ENCODE results near the gene SAMD9L.
A peak's percentile ranks its signal among the peaks of the same experiment; 100 is the strongest.

The SAMD9L gene

DNA sequence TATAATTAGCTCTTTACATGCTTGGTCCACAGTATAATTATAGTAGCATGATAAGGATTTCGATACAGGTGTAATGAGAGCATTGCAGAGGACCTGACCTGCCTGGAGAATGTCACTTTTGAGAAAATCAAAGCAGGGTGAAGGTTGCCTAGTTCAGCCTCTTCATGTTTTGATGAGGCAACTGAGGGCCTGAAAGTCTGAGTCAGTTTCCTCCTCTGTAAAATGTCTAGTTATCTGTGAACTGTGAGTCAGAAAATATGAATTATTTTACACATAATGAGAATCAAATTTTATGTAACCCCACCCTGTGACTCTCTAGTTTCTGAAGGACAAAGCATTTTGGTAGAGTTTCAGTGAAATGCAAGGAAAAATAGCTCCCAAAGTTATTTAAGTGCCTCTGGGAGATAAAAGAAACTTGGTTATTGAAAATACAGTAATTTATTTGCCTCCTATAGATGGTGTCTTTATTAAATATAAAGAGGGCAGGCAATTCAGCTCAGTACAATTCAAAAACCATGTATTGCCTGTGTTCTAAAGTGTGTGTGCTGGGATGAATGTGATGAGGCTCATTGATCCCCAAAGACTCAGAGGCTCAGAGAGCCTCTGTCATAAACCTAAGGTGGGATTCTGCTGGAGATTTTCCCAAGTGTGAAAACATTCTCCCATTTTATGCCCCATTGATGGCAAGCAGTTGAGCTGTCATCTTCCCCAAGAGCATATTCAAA, 37.3 kb upstream of the SAMD9L start:
- H3K36me3 ChIP-seq (ENCODE audit: control insufficient read depth in 2 of 2, insufficient read depth in 1 of 2, low read length in 2 of 2), result no peaks in the 10 kb centered on the region
- H3K9me3 ChIP-seq (ENCODE audit: control insufficient read depth, insufficient read depth, low read depth, low read length), result no peaks in the 10 kb centered on the region
- ChIA-PET POLR2A (no interaction called here), CTCF (interaction anchor here (0.5 to 1.5 kb wide), 2 partner anchors 8 to 1419 kb away, joined by 3 to 4 read pairs; no protein-coding TSS in a partner anchor)
- TF ChIP-seq ZNF561 (tag by site-specific recombination; IDR thresholded peaks at IDR 0.05; ENCODE audit: borderline replicate concordance) (no peak), ZNF776 (tag by site-specific recombination; IDR thresholded peaks at IDR 0.05; ENCODE audit: borderline replicate concordance) (no peak), ZNF664 (tag by site-specific recombination; IDR thresholded peaks at IDR 0.05) (no peak), ZNF335 (tag by site-specific recombination; conservative IDR thresholded peaks at IDR 0.05) (no peak), TRIM28 (IDR thresholded peaks at IDR 0.05; ENCODE audit: borderline replicate concordance, low read length) (no peak)
- TF ChIP-seq, protein P1, sequence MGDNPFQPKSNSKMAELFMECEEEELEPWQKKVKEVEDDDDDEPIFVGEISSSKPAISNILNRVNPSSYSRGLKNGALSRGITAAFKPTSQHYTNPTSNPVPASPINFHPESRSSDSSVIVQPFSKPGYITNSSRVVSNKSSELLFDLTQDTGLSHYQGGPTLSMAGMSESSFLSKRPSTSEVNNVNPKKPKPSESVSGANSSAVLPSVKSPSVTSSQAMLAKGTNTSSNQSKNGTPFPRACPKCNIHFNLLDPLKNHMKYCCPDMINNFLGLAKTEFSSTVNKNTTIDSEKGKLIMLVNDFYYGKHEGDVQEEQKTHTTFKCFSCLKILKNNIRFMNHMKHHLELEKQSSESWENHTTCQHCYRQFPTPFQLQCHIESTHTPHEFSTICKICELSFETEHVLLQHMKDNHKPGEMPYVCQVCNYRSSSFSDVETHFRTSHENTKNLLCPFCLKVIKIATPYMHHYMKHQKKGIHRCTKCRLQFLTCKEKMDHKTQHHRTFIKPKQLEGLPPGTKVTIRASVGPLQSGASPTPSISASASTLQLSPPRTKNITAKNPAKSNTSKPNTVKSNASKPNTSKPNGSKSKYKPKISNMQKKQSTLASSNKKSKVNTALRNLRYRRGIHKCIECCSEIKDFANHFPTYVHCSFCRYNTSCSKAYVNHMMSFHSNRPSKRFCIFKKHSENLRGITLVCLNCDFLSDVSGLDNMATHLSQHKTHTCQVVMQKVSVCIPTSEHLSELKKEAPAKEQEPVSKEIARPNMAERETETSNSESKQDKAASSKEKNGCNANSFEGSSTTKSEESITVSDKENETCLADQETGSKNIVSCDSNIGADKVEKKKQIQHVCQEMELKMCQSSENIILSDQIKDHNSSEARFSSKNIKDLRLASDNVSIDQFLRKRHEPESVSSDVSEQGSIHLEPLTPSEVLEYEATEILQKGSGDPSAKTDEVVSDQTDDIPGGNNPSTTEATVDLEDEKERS (tag by site-specific recombination; IDR thresholded peaks at IDR 0.05), result no peak
- TF ChIP-seq, protein P2, sequence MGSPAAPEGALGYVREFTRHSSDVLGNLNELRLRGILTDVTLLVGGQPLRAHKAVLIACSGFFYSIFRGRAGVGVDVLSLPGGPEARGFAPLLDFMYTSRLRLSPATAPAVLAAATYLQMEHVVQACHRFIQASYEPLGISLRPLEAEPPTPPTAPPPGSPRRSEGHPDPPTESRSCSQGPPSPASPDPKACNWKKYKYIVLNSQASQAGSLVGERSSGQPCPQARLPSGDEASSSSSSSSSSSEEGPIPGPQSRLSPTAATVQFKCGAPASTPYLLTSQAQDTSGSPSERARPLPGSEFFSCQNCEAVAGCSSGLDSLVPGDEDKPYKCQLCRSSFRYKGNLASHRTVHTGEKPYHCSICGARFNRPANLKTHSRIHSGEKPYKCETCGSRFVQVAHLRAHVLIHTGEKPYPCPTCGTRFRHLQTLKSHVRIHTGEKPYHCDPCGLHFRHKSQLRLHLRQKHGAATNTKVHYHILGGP (tag by site-specific recombination; IDR thresholded peaks at IDR 0.05), result no peak
- H3K4me3 ChIP-seq (ENCODE audit: low read depth, low read length), result no peak overlapping the region
- no peak overlapping the region for H3K27ac ChIP-seq (ENCODE audit: extremely low read depth, low read depth, low read length)
- no peaks in the 10 kb centered on the region for H3K4me1 ChIP-seq (ENCODE audit: control insufficient read depth, insufficient read depth, low read length)

DNA sequence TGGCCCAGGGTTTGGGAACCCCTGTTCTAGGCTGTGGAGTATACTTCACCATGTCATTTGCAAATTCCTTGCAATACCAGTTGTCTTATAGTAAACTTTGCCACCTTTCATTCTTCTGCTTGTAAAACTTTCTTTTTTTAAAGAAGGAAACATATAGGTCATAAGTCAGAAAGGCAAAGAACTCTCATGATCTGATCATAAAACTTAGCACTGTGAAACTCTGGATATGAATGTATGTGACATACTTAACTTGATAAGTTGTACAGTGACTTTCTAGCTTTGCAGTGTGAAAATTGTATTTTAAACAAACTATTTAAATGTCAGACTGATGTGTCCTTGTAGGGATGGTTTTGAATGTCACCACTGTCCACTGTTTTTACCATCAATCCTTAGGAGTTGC, 31.0 kb upstream of the SAMD9L start:
- Histone ChIP-seq H3K9me3 (ENCODE audit: control insufficient read depth, insufficient read depth, low read depth, low read length) (no peaks in the 10 kb centered on the region), H3K4me1 (ENCODE audit: control insufficient read depth, insufficient read depth, low read length) (no peaks in the 10 kb centered on the region; the same call in 1 of the 2 replicates), H3K36me3 (ENCODE audit: control insufficient read depth in 2 of 2, insufficient read depth in 1 of 2, low read length in 2 of 2) (no peaks in the 10 kb centered on the region), H3K4me3 (ENCODE audit: low read depth, low read length) (no peak overlapping the region), H3K27ac (ENCODE audit: extremely low read depth, low read depth, low read length) (no peak overlapping the region)
- TF ChIP-seq ZNF776 (tag by site-specific recombination; IDR thresholded peaks at IDR 0.05; ENCODE audit: borderline replicate concordance), result no peak
- CTCF ChIA-PET, result interaction anchor here (0.6 to 1.3 kb wide), 3 partner anchors 275 to 606 kb away, joined by 3 to 6 read pairs (median 3); no protein-coding TSS in a partner anchor
- POLR2A ChIA-PET, result no interaction called here

DNA sequence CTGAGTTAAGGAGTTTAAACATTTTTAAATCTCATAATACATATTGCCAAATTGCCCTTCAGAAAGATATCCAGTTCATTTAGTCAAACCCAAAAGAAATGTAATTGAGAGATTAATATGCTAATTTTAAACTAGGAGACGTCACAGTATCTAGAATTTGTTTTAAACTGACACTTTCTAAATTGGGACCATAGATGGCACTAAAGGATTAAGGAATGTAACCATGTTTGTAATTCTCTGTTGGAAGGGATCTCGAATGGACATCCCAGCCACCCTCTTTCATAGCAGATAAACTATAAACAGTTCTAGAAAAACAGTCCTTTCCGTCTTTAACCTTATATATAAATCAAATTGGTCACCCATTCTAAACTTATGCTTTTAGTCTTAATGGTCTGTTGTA, 30.0 kb upstream of the SAMD9L start:
- H3K4me1 ChIP-seq (ENCODE audit: control insufficient read depth, insufficient read depth, low read length), result no peaks in the 10 kb centered on the region; the same call in 1 of the 2 replicates
- TF ChIP-seq MZF1 (tag by site-specific recombination; IDR thresholded peaks at IDR 0.05; ENCODE audit: borderline replicate concordance) (no peak), ZNF654 (tag by site-specific recombination; IDR thresholded peaks at IDR 0.05; ENCODE audit: low read depth) (peak; percentile 51)
- CTCF ChIA-PET, result interaction anchor here (0.6 to 1.3 kb wide), 2 partner anchors 373 to 607 kb away, joined by 3 to 6 read pairs; no protein-coding TSS in a partner anchor

DNA sequence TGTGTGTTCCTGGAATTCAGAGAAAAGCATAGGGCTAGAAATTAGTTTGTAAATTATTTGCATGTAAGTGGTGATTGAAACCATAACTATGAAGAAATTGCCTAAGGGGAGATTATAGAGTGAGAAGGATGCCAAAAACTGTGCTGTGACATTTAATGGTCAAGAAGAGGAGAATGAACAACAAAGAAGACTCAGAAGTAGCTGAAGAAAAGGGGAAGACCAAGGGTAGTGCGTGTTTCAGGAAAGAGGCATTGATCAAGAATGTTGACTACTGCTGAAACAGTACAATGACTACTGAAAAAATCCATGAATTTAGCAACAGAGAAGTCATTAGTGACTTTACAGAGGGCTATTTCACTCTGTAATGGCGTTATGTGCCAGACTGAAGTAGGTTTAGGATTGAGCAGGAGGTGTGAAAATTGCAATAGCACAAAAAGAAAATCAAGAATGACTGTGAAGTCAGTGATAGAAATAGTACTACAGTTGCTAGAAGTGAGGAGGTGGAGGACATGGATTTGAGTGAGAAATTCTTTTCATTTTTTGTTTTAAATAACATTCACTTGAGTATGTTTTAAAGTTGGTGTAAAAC, 28.9 kb upstream of the SAMD9L start:
- H3K4me3 ChIP-seq (ENCODE audit: low read depth, low read length), result no peak overlapping the region
- POLR2A ChIA-PET, result no interaction called here
- H3K36me3 ChIP-seq (ENCODE audit: control insufficient read depth in 2 of 2, insufficient read depth in 1 of 2, low read length in 2 of 2), result no peaks in the 10 kb centered on the region
- H3K27ac ChIP-seq (ENCODE audit: extremely low read depth, low read depth, low read length), result no peak overlapping the region
- no peaks in the 10 kb centered on the region; the same call in 1 of the 2 replicates for H3K4me1 ChIP-seq (ENCODE audit: control insufficient read depth, insufficient read depth, low read length)
- CTCF ChIA-PET, result interaction anchor here (0.6 kb wide), 1 partner anchor 48 kb away, joined by 4 read pairs; no protein-coding TSS in a partner anchor
- no peaks in the 10 kb centered on the region for H3K9me3 ChIP-seq (ENCODE audit: control insufficient read depth, insufficient read depth, low read depth, low read length)
- TF ChIP-seq ZSCAN16 (tag by site-specific recombination; IDR thresholded peaks at IDR 0.05) (no peak), ZBTB17 (tag by site-specific recombination; IDR thresholded peaks at IDR 0.05) (no peak), ZNF292 (tag by site-specific recombination; IDR thresholded peaks at IDR 0.05; ENCODE audit: borderline replicate concordance, low read depth) (no peak), ZNF670 (tag by site-specific recombination; IDR thresholded peaks at IDR 0.05; ENCODE audit: low read depth) (no peak), ZNF341 (tag by site-specific recombination; IDR thresholded peaks at IDR 0.05; ENCODE audit: low read depth) (no peak), ZBTB1 (tag by site-specific recombination; IDR thresholded peaks at IDR 0.05) (no peak), ZBTB8A (tag by site-specific recombination; IDR thresholded peaks at IDR 0.05) (no peak)
- TF ChIP-seq, protein P3, sequence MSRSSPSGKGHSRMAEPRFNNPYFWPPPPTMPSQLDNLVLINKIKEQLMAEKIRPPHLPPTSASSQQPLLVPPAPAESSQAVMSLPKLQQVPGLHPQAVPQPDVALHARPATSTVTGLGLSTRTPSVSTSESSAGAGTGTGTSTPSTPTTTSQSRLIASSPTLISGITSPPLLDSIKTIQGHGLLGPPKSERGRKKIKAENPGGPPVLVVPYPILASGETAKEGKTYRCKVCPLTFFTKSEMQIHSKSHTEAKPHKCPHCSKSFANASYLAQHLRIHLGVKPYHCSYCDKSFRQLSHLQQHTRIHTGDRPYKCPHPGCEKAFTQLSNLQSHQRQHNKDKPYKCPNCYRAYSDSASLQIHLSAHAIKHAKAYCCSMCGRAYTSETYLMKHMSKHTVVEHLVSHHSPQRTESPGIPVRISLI (tag by site-specific recombination; IDR thresholded peaks at IDR 0.05), result no peak
- TF ChIP-seq, protein P4, sequence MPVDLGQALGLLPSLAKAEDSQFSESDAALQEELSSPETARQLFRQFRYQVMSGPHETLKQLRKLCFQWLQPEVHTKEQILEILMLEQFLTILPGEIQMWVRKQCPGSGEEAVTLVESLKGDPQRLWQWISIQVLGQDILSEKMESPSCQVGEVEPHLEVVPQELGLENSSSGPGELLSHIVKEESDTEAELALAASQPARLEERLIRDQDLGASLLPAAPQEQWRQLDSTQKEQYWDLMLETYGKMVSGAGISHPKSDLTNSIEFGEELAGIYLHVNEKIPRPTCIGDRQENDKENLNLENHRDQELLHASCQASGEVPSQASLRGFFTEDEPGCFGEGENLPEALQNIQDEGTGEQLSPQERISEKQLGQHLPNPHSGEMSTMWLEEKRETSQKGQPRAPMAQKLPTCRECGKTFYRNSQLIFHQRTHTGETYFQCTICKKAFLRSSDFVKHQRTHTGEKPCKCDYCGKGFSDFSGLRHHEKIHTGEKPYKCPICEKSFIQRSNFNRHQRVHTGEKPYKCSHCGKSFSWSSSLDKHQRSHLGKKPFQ (tag by site-specific recombination; IDR thresholded peaks at IDR 0.05), result no peak

More for the DNA sequence above, 30.0 kb upstream of the SAMD9L start:
- no peak overlapping the region for H3K4me3 ChIP-seq (ENCODE audit: low read depth, low read length)
- no peaks in the 10 kb centered on the region for H3K9me3 ChIP-seq (ENCODE audit: control insufficient read depth, insufficient read depth, low read depth, low read length)
- POLR2A ChIA-PET, result no interaction called here
- no peak overlapping the region for H3K27ac ChIP-seq (ENCODE audit: extremely low read depth, low read depth, low read length)
- no peaks in the 10 kb centered on the region for H3K36me3 ChIP-seq (ENCODE audit: control insufficient read depth in 2 of 2, insufficient read depth in 1 of 2, low read length in 2 of 2)
